ENCODE measurements around the gene IFITM10. TPM values are rescaled to one million over a fixed set of nuclear protein-coding genes. Genes with fewer than 3 reads are reported as not detected.
"Not testable (repeated sequence)": the region's sequence is repeated elsewhere in the genome, so short reads cannot be mapped to it uniquely, and the experiment has no call there.

IFITM10 gene
- total RNA-seq, 1 donor from 2014 or later: 2.7 TPM

DNA sequence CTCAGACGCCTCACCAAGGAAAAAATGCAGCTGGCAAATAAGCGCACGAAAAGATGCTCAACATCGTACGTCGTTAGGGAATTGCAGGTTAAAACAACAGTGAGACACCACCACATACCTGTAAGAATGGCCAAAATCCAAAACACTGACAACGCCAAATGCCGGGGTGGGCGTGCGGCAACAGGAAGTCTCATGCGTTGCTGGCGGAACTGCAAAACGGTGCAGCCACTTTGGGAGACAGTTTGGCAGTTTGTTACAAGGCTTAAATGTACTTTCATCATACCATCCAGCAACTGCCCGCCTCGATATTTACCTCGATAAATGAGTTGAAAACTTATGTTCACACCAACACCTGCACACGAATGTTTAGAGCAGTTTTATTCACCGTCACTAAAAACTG is 20.9 kb upstream of the IFITM10 start:
- H3K9me3 Mint-ChIP-seq: no peaks in the 10 kb centered on the region
- peaks cover 13% of the 10 kb centered on the region for H3K4me1 Mint-ChIP-seq
- H3K36me3 Mint-ChIP-seq: no peaks in the 10 kb centered on the region
- H3K4me3 Mint-ChIP-seq: no peak overlapping the region
- no peak for TF ChIP-seq CTCF (IDR thresholded peaks at IDR 0.05; ENCODE audit: unreplicated experiment)
- no peak overlapping the region for H3K27ac Mint-ChIP-seq
- H3K27me3 Mint-ChIP-seq (ENCODE audit: low read depth): peaks cover 5% of the 10 kb centered on the region
- no peak for DNase-seq (ENCODE audit: low spot score in 2 of 2, unreplicated experiment in 2 of 2)

- no peaks in the 10 kb centered on the region for H3K9me3 Mint-ChIP-seq
- no peak overlapping the region for H3K27ac Mint-ChIP-seq
- no peaks in the 10 kb centered on the region for H3K36me3 Mint-ChIP-seq
- peaks cover 13% of the 10 kb centered on the region for H3K4me1 Mint-ChIP-seq
- peaks cover 5% of the 10 kb centered on the region for H3K27me3 Mint-ChIP-seq (ENCODE audit: low read depth)
- no peak overlapping the region for H3K4me3 Mint-ChIP-seq
- no peak for DNase-seq (ENCODE audit: low spot score in 2 of 2, unreplicated experiment in 2 of 2)
- no peak for TF ChIP-seq CTCF (IDR thresholded peaks at IDR 0.05; ENCODE audit: unreplicated experiment)
These were observed 20.1 kb upstream of the IFITM10 start for GRCh38 chr11:1770528-1770927.

DNA sequence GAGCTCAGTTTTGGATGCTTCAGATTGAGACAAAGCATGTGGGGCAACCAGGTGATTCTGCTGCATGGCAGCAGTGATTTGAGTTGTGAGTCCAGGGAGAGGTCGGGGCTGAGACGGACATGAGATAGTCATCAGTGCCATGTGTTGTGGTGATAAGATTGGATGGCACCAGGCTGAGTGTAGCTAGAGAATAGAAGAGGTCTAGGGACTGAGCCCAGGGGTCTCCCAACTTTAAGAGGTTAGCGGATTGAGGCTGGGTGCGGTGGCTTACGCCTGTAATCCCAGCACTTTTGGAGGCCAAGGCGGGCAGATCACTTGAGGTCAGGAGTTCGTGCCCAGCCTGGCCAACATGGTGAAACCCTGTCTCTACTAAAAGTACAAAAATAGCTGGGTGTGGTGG is 19.7 kb upstream of the IFITM10 start:
- no peaks in the 10 kb centered on the region for H3K9me3 Mint-ChIP-seq
- no peak for TF ChIP-seq CTCF (IDR thresholded peaks at IDR 0.05; ENCODE audit: unreplicated experiment)
- no peak for DNase-seq (ENCODE audit: low spot score in 2 of 2, unreplicated experiment in 2 of 2)
- H3K36me3 Mint-ChIP-seq: no peaks in the 10 kb centered on the region
- peaks cover 13% of the 10 kb centered on the region for H3K4me1 Mint-ChIP-seq
- no peak overlapping the region for H3K4me3 Mint-ChIP-seq
- no peak overlapping the region for H3K27ac Mint-ChIP-seq
- peaks cover 5% of the 10 kb centered on the region for H3K27me3 Mint-ChIP-seq (ENCODE audit: low read depth)

- not testable (repeated sequence) for H3K27ac Mint-ChIP-seq; H3K4me3 Mint-ChIP-seq; H3K9me3 Mint-ChIP-seq; H3K27me3 Mint-ChIP-seq (ENCODE audit: low read depth); DNase-seq (ENCODE audit: low spot score in 2 of 2, unreplicated experiment in 2 of 2); H3K36me3 Mint-ChIP-seq
- peaks cover 14% of the 10 kb centered on the region for H3K4me1 Mint-ChIP-seq
These were observed 19.0 kb upstream of the IFITM10 start for GRCh38 chr11:1769304-1769936.

- Mint-ChIP-seq H3K36me3 (no peaks in the 10 kb centered on the region), H3K27ac (no peak overlapping the region), H3K4me3 (no peak overlapping the region), H3K27me3 (ENCODE audit: low read depth) (peaks cover 5% of the 10 kb centered on the region), H3K9me3 (no peaks in the 10 kb centered on the region), H3K4me1 (peaks cover 14% of the 10 kb centered on the region)
- no peak for DNase-seq (ENCODE audit: low spot score in 2 of 2, unreplicated experiment in 2 of 2)
- TF ChIP-seq CTCF (IDR thresholded peaks at IDR 0.05; ENCODE audit: unreplicated experiment): no peak
These were observed 17.7 kb upstream of the IFITM10 start for GRCh38 chr11:1768141-1768469.

GRCh38 chr11:1767399-1768140 is 17.2 kb upstream of the IFITM10 start:
- Mint-ChIP-seq H3K9me3 (no peaks in the 10 kb centered on the region), H3K4me3 (no peak overlapping the region), H3K36me3 (no peaks in the 10 kb centered on the region), H3K27ac (no peak overlapping the region), H3K4me1 (peaks cover 16% of the 10 kb centered on the region), H3K27me3 (ENCODE audit: low read depth) (peaks cover 5% of the 10 kb centered on the region)
- TF ChIP-seq CTCF (IDR thresholded peaks at IDR 0.05; ENCODE audit: unreplicated experiment): no peak
- DNase-seq (ENCODE audit: low spot score in 2 of 2, unreplicated experiment in 2 of 2): peak in 1 of 2 experiments; percentile 8

All from mesothelial cell of epicardium (in vitro differentiated cells).